A549 (cell line): ENCODE data around the gene PTPRD. TPM values are rescaled to one million over a fixed set of nuclear protein-coding genes. Genes with fewer than 3 reads are reported as not detected.
A peak's percentile ranks its signal among the peaks of the same experiment; 100 is the strongest.

Source experiments
- ATAC-seq, 2 experiments: fragments of 200-7000 bp in 1 of 2; fragments of >200 bp in 1 of 2; cut with Nextera tagmentation in 1 of 2; cut with Tn5 transposase in 1 of 2; 3 replicates each; pipeline versions ENCODE4 v1.8.0 to v1.9.1; 2018 to 2020; ENCODE audit warnings: mild to moderate bottlenecking in 1 of 2, moderate library complexity in 1 of 2
- CTCF ChIA-PET: fragments of 300-600 bp; sonication (Branson Sonifier 250); formaldehyde crosslinking; extraction: SDS; loops from one replicate; lab custom pipeline; 2021; ENCODE audit warnings: antibody characterized with exemption, inconsistent platforms; lab: Yijun Ruan, JAX
- POLR2A ChIA-PET: fragments of 350-600 bp; formaldehyde crosslinking; extraction: SDS; loops from one replicate; lab custom pipeline; 2021; ENCODE audit warnings: antibody characterized with exemption, inconsistent platforms; lab: Yijun Ruan, JAX
- DNase-seq, 2 experiments: peaks; one replicate each; pipeline versions ENCODE4 v3.0.0 to v3.0.0-alpha.2; 2011 to 2016; ENCODE audit warnings: low read depth in 1 of 2, low spot score in 1 of 2
- FAIRE-seq: peaks from 2 replicates; lab custom pipeline; 2011; peaks lifted over from hg19 to GRCh38; lab: Jason Lieb, UNC
- H3K27ac ChIP-seq, 2 experiments: fragments of >200 bp; sonication (Bioruptor Twin); formaldehyde crosslinking; 3 replicates each; pipeline ENCODE4 v1.5.1; 2016 to 2017
- H3K4me1 ChIP-seq: fragments of >200 bp; sonication (Bioruptor Twin); formaldehyde crosslinking; 3 replicates; pipeline ENCODE4 v1.6.1; 2016
- H3K4me2 ChIP-seq: fragments of >200 bp; sonication (Bioruptor Twin); formaldehyde crosslinking; 3 replicates; pipeline ENCODE4 v1.6.1; 2016
- H3K4me3 ChIP-seq: fragments of >200 bp; sonication (Bioruptor Twin); formaldehyde crosslinking; 3 replicates; pipeline ENCODE4 v1.5.1; 2016
- H3K9me3 ChIP-seq: fragments of >200 bp; sonication (Bioruptor Twin); formaldehyde crosslinking; 3 replicates; pipeline ENCODE4 v1.6.1; 2016
- FOSB ChIP-seq: fragments of 250-450 bp; sonication (Bioruptor Pico); IDR thresholded peaks from 2 replicates; pipeline ENCODE4 v1.5.0; 2020; ENCODE audit warnings: mild to moderate bottlenecking, moderate library complexity
- FOXS1 ChIP-seq: fragments of 250-450 bp; sonication (Bioruptor Pico); IDR thresholded peaks from 2 replicates; pipeline ENCODE4 v1.5.0; 2020; ENCODE audit warnings: mild to moderate bottlenecking, moderate library complexity
- HOXA7 ChIP-seq: fragments of 250-450 bp; sonication (Bioruptor Pico); IDR thresholded peaks from 2 replicates; pipeline ENCODE4 v1.5.0; 2020; ENCODE audit warnings: mild to moderate bottlenecking, moderate library complexity
- JUN ChIP-seq, 2 experiments: fragments of >200 bp; sonication (Bioruptor Twin); formaldehyde crosslinking; IDR thresholded peaks; 2 replicates in 1 of 2; 3 replicates in 1 of 2; pipeline ENCODE4 v1.6.1; 2016 to 2017
- JUNB ChIP-seq: fragments of >200 bp; sonication (Bioruptor Twin); formaldehyde crosslinking; IDR thresholded peaks from 2 replicates; pipeline ENCODE4 v1.6.1; 2016
- KDM5A ChIP-seq: fragments of 200-600 bp; sonication (generic); IDR thresholded peaks from 2 replicates; pipeline ENCODE4 v1.6.1; 2016; ENCODE audit warnings: antibody characterized with exemption, mild to moderate bottlenecking
- MAFK ChIP-seq: fragments of 450-650 bp; IDR thresholded peaks from 2 replicates; pipeline ENCODE4 v1.6.1; 2014; ENCODE audit not compliant: partially characterized antibody
- MAZ ChIP-seq: fragments of 150-350 bp; IDR thresholded peaks from 2 replicates; pipeline ENCODE4 v1.6.1; 2014; ENCODE audit warnings: antibody characterized with exemption, low read depth, low read length, borderline replicate concordance
- MYC ChIP-seq: IDR thresholded peaks from 2 replicates; pipeline ENCODE4 v1.6.1; 2012; ENCODE audit warnings: mild to moderate bottlenecking, inconsistent platforms, low read length, improper control_type of control experiment, borderline replicate concordance
- NR3C1 ChIP-seq: fragments of >200 bp; sonication (Bioruptor Twin); formaldehyde crosslinking; IDR thresholded peaks from 3 replicates; pipeline ENCODE4 v1.6.1; 2017
- POLR2AphosphoS2 ChIP-seq: conservative IDR thresholded peaks from 2 replicates; pipeline ENCODE4 v1.6.1; 2012; ENCODE audit warnings: low read length, improper control_type of control experiment, inconsistent platforms
- RFX5 ChIP-seq: fragments of 450-650 bp; IDR thresholded peaks from 2 replicates; pipeline ENCODE4 v1.7.1; 2014; ENCODE audit warnings: antibody characterized with exemption, mild to moderate bottlenecking, moderate library complexity
- TFCP2L1 ChIP-seq: fragments of 250-450 bp; sonication (Bioruptor Pico); IDR thresholded peaks from 2 replicates; pipeline ENCODE4 v1.5.0; 2021; ENCODE audit warnings: mild to moderate bottlenecking
- ZC3H11A ChIP-seq: fragments of 450-650 bp; IDR thresholded peaks from 2 replicates; pipeline ENCODE4 v1.6.1; 2014; ENCODE audit warnings: antibody characterized with exemption, mild to moderate bottlenecking
- ZFP36 ChIP-seq: fragments of 450-650 bp; IDR thresholded peaks from 2 replicates; pipeline ENCODE4 v1.6.1; 2014; ENCODE audit warnings: borderline replicate concordance; ENCODE audit not compliant: partially characterized antibody
- ZSCAN20 ChIP-seq: fragments of 250-450 bp; sonication (Bioruptor Pico); IDR thresholded peaks from 2 replicates; pipeline ENCODE4 v1.8.0; 2022; ENCODE audit warnings: mild to moderate bottlenecking, moderate library complexity
- WGBS: methylation state at CpG from one replicate; pipeline ENCODE4 v1.1.6; 2017; ENCODE audit errors: missing lambda C conversion rate; 5-methylcytosine and 5-hydroxymethylcytosine counted together
- polyA plus RNA-seq, 4 experiments: library from polyadenylated mRNA; depleted of rRNA in 3 of 4; stranded (reverse); fragments of >200 nt; fragmentation: RNase III in 1 of 4; extraction: RNeasy Plus Mini Kit Qiagen cat#74134 plus additional on column Dnase treatment in 1 of 4; gene quantifications; 2 replicates in 3 of 4; 3 replicates in 1 of 4; pipeline ENCODE4 v1.2.3, GENCODE V29; 2011 to 2017
- TF ChIP-seq, protein P1 (sequence below): fragments of >200 bp; sonication (Bioruptor Twin); formaldehyde crosslinking; IDR thresholded peaks from 2 replicates; pipeline ENCODE4 v1.6.1; 2016
- TF ChIP-seq, protein P2 (sequence below): fragments of >200 bp; sonication (Bioruptor Twin); formaldehyde crosslinking; IDR thresholded peaks from 3 replicates; pipeline ENCODE4 v1.6.1; 2016
- TF ChIP-seq, protein P3 (sequence below): fragments of 250-450 bp; sonication (Bioruptor Pico); IDR thresholded peaks from 2 replicates; pipeline ENCODE4 v1.5.0; 2020; ENCODE audit warnings: low read depth, mild to moderate bottlenecking, moderate library complexity
- TF ChIP-seq, protein P4 (sequence below): fragments of 450-650 bp; IDR thresholded peaks from 2 replicates; pipeline ENCODE4 v1.6.1; 2014; ENCODE audit warnings: antibody characterized with exemption
- TF ChIP-seq, protein P5 (sequence below): fragments of 250-450 bp; sonication (Bioruptor Pico); IDR thresholded peaks from 2 replicates; pipeline ENCODE4 v1.5.0; 2021; ENCODE audit warnings: mild to moderate bottlenecking, moderate library complexity, borderline replicate concordance

Gene PTPRD
- polyA plus RNA-seq, 2 of the 4 experiments (the other 2 are of a cell fraction), result 0.39 to 1.3 TPM

DNA sequence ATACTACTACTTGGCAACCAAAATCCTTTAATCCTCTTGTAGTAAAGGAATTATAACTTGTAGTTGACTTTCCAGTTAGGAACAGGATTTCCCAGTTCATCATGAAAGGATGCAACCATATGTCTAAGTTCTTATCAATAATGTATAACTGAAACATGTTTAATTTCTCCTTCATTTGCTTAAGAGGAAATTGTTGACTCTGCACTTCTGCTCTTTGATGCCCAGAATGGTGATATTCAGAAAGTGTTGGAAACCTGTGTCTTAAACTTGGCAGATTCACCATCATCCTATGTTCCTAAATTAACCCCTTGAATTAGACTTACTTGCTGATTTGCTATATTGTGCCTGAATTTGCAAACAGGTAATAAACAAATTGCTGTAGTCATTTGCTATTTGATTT is 201.5 kb downstream of the PTPRD start:
- ATAC-seq (no peak), FAIRE-seq (no peak), DNase-seq (no peak)
- no peaks in the 10 kb centered on the region for H3K9me3 ChIP-seq
- TF ChIP-seq, protein P1, sequence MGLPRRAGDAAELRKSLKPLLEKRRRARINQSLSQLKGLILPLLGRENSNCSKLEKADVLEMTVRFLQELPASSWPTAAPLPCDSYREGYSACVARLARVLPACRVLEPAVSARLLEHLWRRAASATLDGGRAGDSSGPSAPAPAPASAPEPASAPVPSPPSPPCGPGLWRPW, result no peak
- TF ChIP-seq POLR2AphosphoS2 (no peak), MAZ (no peak), NR3C1 (no peak), ZC3H11A (no peak), MYC (no peak), MAFK (peak; percentile 54)
- no peak overlapping the region for H3K4me3 ChIP-seq
- H3K4me2 ChIP-seq, result no peak overlapping the region
- ChIA-PET POLR2A (no interaction called here), CTCF (no interaction called here)
- H3K27ac ChIP-seq, result no peak overlapping the region
- no peaks in the 10 kb centered on the region for H3K4me1 ChIP-seq

DNA sequence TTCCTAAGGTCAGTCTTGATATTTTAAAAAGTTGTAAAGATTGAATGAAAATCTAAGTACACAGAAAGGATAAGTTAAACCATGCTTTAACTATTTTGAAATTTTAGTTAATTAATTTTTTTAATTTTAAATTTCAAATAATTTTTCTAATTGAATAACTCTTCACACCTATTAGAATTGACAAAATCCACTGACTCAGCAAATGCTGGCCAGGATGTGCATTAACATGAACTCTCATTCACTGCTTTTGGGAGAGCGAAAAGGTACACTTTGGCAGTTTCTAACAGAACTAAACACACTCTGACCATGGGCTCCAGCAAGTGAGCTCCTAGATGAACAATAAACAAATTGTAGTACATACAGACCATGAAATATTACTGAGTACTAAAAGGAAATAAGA is 209.5 kb downstream of the PTPRD start:
- Histone ChIP-seq H3K4me2 (no peak overlapping the region), H3K4me3 (no peak overlapping the region), H3K27ac (no peak overlapping the region), H3K4me1 (no peaks in the 10 kb centered on the region), H3K9me3 (no peaks in the 10 kb centered on the region)
- DNase-seq (no peak), FAIRE-seq (no peak), ATAC-seq (no peak)
- CTCF ChIA-PET, result no interaction called here
- TF ChIP-seq, protein P2, sequence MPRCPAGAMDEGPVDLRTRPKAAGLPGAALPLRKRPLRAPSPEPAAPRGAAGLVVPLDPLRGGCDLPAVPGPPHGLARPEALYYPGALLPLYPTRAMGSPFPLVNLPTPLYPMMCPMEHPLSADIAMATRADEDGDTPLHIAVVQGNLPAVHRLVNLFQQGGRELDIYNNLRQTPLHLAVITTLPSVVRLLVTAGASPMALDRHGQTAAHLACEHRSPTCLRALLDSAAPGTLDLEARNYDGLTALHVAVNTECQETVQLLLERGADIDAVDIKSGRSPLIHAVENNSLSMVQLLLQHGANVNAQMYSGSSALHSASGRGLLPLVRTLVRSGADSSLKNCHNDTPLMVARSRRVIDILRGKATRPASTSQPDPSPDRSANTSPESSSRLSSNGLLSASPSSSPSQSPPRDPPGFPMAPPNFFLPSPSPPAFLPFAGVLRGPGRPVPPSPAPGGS, result no peak
- TF ChIP-seq KDM5A, result no peak
- TF ChIP-seq MAFK, result peak; percentile 64
- TF ChIP-seq ZSCAN20 (CRISPR knock-in tag), result no peak
- POLR2A ChIA-PET, result no interaction called here
- 8% methylated on average over 1 of the region's 1 CpG for WGBS

DNA sequence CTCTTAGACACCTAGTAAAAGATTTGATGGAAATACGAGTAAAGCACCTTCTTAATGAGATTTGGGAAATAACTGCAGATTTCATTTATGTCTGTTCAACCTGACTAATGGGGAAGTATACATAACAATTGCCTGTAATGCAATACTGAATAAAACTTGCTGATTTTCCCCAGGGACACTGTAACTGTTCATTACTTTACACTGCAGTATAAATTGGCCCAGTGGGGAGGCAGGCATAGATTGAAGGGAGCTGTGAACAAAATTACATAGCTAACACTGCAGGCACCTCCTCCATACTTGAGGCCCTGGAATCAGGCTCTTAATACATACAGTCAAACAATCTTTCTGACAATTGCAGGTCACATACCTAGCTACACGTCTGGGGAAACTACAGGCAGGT is 216.2 kb downstream of the PTPRD start:
- DNase-seq (no peak), FAIRE-seq (no peak), ATAC-seq (no peak)
- ChIA-PET CTCF (no interaction called here), POLR2A (no interaction called here)
- Histone ChIP-seq H3K4me3 (no peak overlapping the region), H3K9me3 (no peaks in the 10 kb centered on the region; the same call in 2 of the 3 replicates), H3K4me1 (no peaks in the 10 kb centered on the region), H3K27ac (no peak overlapping the region), H3K4me2 (no peak overlapping the region)
- WGBS, result 0% methylated on average over 2 of the region's 2 CpGs
- TF ChIP-seq MAZ, result no peak
- TF ChIP-seq JUNB, result no peak
- no peak for TF ChIP-seq FOSB (CRISPR knock-in tag)
- no peak for TF ChIP-seq TFCP2L1 (CRISPR knock-in tag)
- TF ChIP-seq JUN (IDR thresholded peaks at IDR 0.05), result no peak
- TF ChIP-seq RFX5, result no peak
- no peak for TF ChIP-seq POLR2AphosphoS2
- TF ChIP-seq HOXA7, result no peak
- no peak for TF ChIP-seq FOXS1 (CRISPR knock-in tag)
- TF ChIP-seq, protein P3, sequence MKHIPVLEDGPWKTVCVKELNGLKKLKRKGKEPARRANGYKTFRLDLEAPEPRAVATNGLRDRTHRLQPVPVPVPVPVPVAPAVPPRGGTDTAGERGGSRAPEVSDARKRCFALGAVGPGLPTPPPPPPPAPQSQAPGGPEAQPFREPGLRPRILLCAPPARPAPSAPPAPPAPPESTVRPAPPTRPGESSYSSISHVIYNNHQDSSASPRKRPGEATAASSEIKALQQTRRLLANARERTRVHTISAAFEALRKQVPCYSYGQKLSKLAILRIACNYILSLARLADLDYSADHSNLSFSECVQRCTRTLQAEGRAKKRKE (CRISPR knock-in tag), result no peak
- TF ChIP-seq, protein P4, sequence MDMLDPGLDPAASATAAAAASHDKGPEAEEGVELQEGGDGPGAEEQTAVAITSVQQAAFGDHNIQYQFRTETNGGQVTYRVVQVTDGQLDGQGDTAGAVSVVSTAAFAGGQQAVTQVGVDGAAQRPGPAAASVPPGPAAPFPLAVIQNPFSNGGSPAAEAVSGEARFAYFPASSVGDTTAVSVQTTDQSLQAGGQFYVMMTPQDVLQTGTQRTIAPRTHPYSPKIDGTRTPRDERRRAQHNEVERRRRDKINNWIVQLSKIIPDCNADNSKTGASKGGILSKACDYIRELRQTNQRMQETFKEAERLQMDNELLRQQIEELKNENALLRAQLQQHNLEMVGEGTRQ, result no peak
- no peak for TF ChIP-seq ZFP36
- TF ChIP-seq ZC3H11A, result no peak
- TF ChIP-seq, protein P5, sequence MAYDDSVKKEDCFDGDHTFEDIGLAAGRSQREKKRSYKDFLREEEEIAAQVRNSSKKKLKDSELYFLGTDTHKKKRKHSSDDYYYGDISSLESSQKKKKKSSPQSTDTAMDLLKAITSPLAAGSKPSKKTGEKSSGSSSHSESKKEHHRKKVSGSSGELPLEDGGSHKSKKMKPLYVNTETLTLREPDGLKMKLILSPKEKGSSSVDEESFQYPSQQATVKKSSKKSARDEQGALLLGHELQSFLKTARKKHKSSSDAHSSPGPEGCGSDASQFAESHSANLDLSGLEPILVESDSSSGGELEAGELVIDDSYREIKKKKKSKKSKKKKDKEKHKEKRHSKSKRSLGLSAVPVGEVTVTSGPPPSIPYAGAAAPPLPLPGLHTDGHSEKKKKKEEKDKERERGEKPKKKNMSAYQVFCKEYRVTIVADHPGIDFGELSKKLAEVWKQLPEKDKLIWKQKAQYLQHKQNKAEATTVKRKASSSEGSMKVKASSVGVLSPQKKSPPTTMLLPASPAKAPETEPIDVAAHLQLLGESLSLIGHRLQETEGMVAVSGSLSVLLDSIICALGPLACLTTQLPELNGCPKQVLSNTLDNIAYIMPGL (CRISPR knock-in tag), result no peak
